GM19455 (cell line): ENCODE measurements around the gene FAM76A.
A peak's percentile ranks its signal among the peaks of the same experiment; 100 is the strongest.
"Not testable (repeated sequence)": the region's sequence is repeated elsewhere in the genome, so short reads cannot be mapped to it uniquely, and the experiment has no call there.

Experiments used
- ATAC-seq: cut with Tn5 transposase; IDR thresholded peaks from one replicate; pipeline ENCODE4 v1.9.1; 2021; ENCODE audit not compliant: unreplicated experiment

FAM76A gene

GRCh38 chr1:27725374-27726172, at the start of gene FAM76A:
Gene FAM76A (plus strand): TSS chr1:27725961. CDS start chr1:27726081, 120 bp downstream.
- peak; percentile 93 for ATAC-seq

GRCh38 chr1:27676410-27676809, 49.4 kb upstream of the FAM76A start:
- ATAC-seq = no peak

GRCh38 chr1:27678747-27679146, 47.0 kb upstream of the FAM76A start:
- no peak for ATAC-seq

GRCh38 chr1:27680225-27680791, 45.5 kb upstream of the FAM76A start:
- ATAC-seq = not testable (repeated sequence)

- ATAC-seq = not testable (repeated sequence)
Observed at GRCh38 chr1:27681580-27681979, 44.2 kb upstream of the FAM76A start.

DNA sequence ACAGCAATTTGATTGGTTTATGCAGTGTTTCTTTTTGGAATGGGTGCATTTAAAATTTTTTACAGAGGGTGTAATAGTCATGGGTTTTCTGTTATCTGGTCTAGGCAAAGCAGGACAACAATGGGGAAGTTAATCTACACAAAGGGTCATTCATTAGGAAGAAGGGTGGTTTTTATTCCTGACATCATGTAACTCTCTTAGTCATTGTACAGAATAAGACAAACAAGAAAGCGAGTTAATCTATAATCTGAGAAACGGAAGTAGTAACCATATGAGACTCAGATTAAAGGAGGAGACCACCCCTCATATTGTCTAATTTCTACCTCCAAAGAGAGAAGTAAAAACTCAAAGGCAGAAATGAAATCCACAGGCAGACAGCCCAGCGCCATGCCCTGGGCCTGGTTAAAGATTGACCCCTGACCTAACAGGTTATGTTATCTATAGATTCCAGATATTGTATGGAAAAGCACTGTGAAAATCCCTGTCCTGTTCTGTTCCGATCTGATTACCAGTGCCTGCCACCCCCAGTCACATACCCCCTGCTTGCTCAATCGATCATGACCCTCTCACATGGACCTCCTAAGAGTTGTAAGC, 43.3 kb upstream of the FAM76A start:
- ATAC-seq = no peak

DNA sequence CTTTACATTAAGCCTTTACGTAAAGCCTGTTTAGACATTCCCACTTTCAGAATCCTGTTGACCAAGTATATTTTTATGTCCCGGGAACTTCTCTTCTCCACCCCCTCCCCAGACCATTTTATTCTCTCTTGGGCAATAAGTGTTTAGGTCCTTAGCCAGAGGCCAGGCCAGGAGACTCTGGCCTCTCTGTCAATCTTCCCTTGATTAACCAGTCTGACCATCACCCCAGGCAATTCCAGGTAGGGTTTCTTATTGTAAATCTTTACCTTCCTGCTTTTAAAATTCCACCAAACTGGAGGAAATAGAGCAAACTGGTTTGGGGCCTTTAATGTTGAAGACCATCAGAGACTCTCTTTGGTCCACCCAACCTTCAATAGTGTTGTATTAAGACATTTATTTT, 41.6 kb upstream of the FAM76A start:
- no peak for ATAC-seq

GRCh38 chr1:27686223-27686990, 39.4 kb upstream of the FAM76A start:
- ATAC-seq = no peak

- no peak for ATAC-seq
Observed at GRCh38 chr1:27687906-27688305, 37.9 kb upstream of the FAM76A start.

- peak; percentile 55 for ATAC-seq
Observed at GRCh38 chr1:27689423-27690173, 36.2 kb upstream of the FAM76A start.

DNA sequence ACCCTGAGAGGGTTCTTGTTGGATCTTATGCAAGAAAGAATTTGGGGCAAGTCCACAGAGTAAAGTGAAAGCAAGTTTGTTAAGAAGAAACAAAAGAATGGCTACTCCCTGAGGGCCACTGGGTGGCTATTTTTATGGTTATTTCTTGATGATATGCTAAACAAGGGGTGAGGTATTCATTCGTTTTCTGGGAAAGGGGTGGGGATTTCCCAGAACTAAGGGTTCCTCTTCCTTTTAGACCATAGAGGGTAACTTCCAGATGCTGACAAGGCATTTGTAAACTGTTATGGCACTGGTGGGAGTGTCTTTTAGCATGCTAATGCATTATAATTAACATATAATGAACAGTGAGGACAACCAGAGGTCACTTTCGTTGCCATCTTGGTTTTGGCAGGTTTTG, 35.6 kb upstream of the FAM76A start:
- no peak for ATAC-seq

GRCh38 chr1:27696835-27697234, 28.9 kb upstream of the FAM76A start:
- not testable (repeated sequence) for ATAC-seq

GRCh38 chr1:27704958-27705357, 20.8 kb upstream of the FAM76A start:
- ATAC-seq = no peak

DNA sequence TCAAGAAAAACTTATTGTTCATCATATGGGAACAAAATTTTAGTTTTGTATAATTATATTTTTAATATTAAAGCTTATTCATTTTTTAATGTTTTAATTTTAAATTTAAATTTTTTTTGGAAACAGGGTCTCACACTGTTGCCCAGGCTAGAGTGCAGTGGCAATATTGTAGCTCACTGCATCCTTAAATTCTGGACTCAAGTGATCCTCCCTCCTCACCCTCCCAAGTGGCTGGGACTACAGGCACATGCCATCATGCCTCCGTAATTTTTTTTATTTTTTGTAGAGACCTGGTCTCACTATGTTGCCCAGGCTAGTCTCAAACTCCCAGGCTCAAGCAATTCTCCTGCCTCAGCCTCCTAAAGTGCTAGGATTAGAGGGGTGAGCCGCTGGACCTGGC, 20.2 kb upstream of the FAM76A start:
- ATAC-seq = no peak

GRCh38 chr1:27710574-27710973, 15.2 kb upstream of the FAM76A start:
- ATAC-seq = no peak

- ATAC-seq = no peak
Observed at GRCh38 chr1:27713139-27713725, 12.5 kb upstream of the FAM76A start.

DNA sequence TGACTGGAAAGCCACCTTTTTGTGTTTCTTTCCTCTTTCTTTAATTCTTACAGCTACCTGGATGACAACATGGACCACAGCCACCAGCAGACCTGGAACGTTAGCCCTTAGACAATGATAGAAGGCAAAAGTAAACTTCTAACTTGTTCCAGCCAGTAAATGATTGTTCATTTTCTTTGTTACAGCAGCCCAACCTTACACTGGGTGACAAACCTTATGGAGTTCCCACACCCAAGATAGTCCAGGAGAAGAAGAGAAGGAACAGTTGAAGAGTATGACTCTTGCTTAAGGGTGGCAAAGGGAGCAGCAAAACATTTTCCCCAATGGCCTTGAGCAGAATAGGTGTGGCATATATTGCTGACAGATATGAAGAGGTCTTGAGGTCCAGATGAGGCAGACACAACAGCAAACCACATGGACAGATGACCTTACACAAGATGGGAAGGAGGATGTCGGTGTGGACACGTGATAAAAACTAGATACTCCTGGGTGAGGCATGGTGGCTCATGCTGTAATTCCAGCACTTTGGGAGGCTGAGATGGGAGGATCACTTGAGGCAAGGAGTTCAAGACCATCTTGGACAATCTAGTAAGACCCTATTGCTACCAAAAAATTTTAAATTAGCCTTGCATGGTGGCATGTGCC, 11.8 kb upstream of the FAM76A start:
- no peak for ATAC-seq

DNA sequence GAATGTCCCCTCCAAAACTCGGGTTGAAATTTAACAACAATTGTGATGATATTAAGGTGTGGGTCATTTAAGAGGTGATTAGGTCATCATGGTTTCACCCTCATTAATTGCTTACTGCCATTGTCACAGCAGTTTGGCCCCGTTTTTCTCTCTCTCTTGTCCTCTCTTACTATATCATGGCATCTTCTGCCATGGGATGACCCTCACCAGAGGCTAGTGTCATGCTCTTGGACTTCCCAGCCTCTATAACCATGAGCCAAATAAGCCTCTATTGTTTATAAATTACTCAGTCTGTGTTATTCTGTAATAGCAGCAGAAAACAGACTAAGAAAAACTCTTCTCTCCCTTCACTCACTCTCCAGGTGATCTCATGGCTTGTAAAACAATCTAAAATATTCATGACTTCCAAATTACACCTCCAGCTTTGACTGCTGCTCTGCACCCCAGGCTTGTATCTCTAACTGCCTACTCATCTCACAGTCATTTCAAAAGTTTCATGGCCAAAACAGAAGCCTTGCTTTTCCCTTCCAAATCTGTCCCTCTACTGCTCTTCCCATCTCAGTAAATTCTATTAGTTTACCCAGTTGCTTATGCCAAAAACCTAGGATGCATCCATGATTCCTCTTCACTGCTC, 9.4 kb upstream of the FAM76A start:
- no peak for ATAC-seq
